Measurements from ENCODE around the gene ATXN7L1.

Gene ATXN7L1

GRCh38 chr7:105745681-105746330 is 130.6 kb downstream of the ATXN7L1 start (continued):
- TF ChIP-seq PATZ1 (CRISPR knock-in tag; IDR thresholded peaks at IDR 0.05; ENCODE audit: borderline replicate concordance) (no peak), SNAI2 (CRISPR knock-in tag; IDR thresholded peaks at IDR 0.05) (no peak)

GRCh38 chr7:105744258-105744657 is 132.1 kb downstream of the ATXN7L1 start:
- no peak for ATAC-seq
- TF ChIP-seq ESRRG (CRISPR knock-in tag; IDR thresholded peaks at IDR 0.05) = no peak
- TF ChIP-seq, protein P1, sequence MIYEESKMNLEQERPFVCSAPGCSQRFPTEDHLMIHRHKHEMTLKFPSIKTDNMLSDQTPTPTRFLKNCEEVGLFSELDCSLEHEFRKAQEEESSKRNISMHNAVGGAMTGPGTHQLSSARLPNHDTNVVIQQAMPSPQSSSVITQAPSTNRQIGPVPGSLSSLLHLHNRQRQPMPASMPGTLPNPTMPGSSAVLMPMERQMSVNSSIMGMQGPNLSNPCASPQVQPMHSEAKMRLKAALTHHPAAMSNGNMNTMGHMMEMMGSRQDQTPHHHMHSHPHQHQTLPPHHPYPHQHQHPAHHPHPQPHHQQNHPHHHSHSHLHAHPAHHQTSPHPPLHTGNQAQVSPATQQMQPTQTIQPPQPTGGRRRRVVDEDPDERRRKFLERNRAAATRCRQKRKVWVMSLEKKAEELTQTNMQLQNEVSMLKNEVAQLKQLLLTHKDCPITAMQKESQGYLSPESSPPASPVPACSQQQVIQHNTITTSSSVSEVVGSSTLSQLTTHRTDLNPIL (CRISPR knock-in tag; IDR thresholded peaks at IDR 0.05; ENCODE audit: low read depth) = no peak
- no peak for TF ChIP-seq PPARA (CRISPR knock-in tag; IDR thresholded peaks at IDR 0.05; ENCODE audit: borderline replicate concordance)
- TF ChIP-seq CSDC2 (CRISPR knock-in tag; IDR thresholded peaks at IDR 0.05) = no peak
- TF ChIP-seq ZNF565 (CRISPR knock-in tag; conservative IDR thresholded peaks at IDR 0.05; ENCODE audit: low read depth) = no peak
- no peak for TF ChIP-seq ZFP3 (CRISPR knock-in tag; IDR thresholded peaks at IDR 0.05)
- no peak for TF ChIP-seq BACH2 (CRISPR knock-in tag; IDR thresholded peaks at IDR 0.05; ENCODE audit: borderline replicate concordance)
- no peak for TF ChIP-seq ISL1 (CRISPR knock-in tag; IDR thresholded peaks at IDR 0.05)
- TF ChIP-seq ZNF70 (CRISPR knock-in tag; IDR thresholded peaks at IDR 0.05) = no peak
- no peak for TF ChIP-seq TOX (CRISPR knock-in tag; IDR thresholded peaks at IDR 0.05; ENCODE audit: borderline replicate concordance)
- TF ChIP-seq ARNTL (CRISPR knock-in tag; IDR thresholded peaks at IDR 0.05; ENCODE audit: borderline replicate concordance, low read depth) = no peak
- no peak for TF ChIP-seq ZC3H10 (CRISPR knock-in tag; IDR thresholded peaks at IDR 0.05)
- TF ChIP-seq TCF4 (CRISPR knock-in tag; IDR thresholded peaks at IDR 0.05; ENCODE audit: borderline replicate concordance) = no peak
- TF ChIP-seq, protein P2, sequence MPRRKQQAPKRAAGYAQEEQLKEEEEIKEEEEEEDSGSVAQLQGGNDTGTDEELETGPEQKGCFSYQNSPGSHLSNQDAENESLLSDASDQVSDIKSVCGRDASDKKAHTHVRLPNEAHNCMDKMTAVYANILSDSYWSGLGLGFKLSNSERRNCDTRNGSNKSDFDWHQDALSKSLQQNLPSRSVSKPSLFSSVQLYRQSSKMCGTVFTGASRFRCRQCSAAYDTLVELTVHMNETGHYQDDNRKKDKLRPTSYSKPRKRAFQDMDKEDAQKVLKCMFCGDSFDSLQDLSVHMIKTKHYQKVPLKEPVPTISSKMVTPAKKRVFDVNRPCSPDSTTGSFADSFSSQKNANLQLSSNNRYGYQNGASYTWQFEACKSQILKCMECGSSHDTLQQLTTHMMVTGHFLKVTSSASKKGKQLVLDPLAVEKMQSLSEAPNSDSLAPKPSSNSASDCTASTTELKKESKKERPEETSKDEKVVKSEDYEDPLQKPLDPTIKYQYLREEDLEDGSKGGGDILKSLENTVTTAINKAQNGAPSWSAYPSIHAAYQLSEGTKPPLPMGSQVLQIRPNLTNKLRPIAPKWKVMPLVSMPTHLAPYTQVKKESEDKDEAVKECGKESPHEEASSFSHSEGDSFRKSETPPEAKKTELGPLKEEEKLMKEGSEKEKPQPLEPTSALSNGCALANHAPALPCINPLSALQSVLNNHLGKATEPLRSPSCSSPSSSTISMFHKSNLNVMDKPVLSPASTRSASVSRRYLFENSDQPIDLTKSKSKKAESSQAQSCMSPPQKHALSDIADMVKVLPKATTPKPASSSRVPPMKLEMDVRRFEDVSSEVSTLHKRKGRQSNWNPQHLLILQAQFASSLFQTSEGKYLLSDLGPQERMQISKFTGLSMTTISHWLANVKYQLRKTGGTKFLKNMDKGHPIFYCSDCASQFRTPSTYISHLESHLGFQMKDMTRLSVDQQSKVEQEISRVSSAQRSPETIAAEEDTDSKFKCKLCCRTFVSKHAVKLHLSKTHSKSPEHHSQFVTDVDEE (CRISPR knock-in tag; IDR thresholded peaks at IDR 0.05) = no peak

- no peak for ATAC-seq
- TF ChIP-seq, protein P3, sequence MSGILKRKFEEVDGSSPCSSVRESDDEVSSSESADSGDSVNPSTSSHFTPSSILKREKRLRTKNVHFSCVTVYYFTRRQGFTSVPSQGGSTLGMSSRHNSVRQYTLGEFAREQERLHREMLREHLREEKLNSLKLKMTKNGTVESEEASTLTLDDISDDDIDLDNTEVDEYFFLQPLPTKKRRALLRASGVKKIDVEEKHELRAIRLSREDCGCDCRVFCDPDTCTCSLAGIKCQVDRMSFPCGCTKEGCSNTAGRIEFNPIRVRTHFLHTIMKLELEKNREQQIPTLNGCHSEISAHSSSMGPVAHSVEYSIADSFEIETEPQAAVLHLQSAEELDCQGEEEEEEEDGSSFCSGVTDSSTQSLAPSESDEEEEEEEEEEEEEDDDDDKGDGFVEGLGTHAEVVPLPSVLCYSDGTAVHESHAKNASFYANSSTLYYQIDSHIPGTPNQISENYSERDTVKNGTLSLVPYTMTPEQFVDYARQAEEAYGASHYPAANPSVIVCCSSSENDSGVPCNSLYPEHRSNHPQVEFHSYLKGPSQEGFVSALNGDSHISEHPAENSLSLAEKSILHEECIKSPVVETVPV (CRISPR knock-in tag; IDR thresholded peaks at IDR 0.05) = no peak
- TF ChIP-seq GLIS3 (CRISPR knock-in tag; IDR thresholded peaks at IDR 0.05) (no peak), ZNF70 (CRISPR knock-in tag; IDR thresholded peaks at IDR 0.05) (no peak)
These were observed 132.9 kb downstream of the ATXN7L1 start for GRCh38 chr7:105743351-105744090.

DNA sequence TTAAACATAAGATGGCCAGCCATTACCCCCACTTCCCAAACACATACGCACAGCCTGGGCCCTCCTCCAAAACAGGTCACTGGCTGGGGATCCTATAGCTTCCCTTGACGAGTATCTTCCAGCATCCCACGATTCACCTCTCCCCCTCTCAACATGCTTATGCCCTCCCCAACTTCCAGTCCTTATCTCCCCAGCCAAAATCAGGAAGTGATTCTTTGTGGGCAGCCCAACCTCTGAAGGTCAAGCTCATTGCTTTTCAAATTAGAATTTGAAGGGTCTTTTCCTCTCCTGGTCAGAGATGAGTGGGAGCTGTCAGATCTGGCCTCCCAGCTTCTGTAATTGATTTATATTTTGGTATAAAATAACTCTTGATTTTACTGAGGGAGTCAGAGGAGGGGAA is 133.6 kb downstream of the ATXN7L1 start:
- TF ChIP-seq ZFP30 (CRISPR knock-in tag; IDR thresholded peaks at IDR 0.05) = no peak
- TF ChIP-seq, protein P4, sequence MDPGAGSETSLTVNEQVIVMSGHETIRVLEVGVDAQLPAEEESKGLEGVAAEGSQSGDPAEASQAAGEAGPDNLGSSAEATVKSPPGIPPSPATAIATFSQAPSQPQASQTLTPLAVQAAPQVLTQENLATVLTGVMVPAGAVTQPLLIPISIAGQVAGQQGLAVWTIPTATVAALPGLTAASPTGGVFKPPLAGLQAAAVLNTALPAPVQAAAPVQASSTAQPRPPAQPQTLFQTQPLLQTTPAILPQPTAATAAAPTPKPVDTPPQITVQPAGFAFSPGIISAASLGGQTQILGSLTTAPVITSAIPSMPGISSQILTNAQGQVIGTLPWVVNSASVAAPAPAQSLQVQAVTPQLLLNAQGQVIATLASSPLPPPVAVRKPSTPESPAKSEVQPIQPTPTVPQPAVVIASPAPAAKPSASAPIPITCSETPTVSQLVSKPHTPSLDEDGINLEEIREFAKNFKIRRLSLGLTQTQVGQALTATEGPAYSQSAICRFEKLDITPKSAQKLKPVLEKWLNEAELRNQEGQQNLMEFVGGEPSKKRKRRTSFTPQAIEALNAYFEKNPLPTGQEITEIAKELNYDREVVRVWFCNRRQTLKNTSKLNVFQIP (CRISPR knock-in tag; IDR thresholded peaks at IDR 0.05; ENCODE audit: borderline replicate concordance, low read depth) = no peak
- TF ChIP-seq, protein P3 (CRISPR knock-in tag; IDR thresholded peaks at IDR 0.05) = no peak
- ATAC-seq = no peak
